C4-2B (cell line): ENCODE results near the gene SPTLC3.

Source experiments
- ZFX ChIP-seq: fragments of 450-650 bp; IDR thresholded peaks from 2 replicates; pipeline ENCODE4 v1.6.1; 2017
- TF ChIP-seq, protein P1 (sequence below): fragments of 450-650 bp; conservative IDR thresholded peaks from 2 replicates; pipeline ENCODE4 v1.5.1; 2017; ENCODE audit warnings: mild to moderate bottlenecking

GRCh38 chr20:13101706-13102105 lies 92.9 kb downstream of the SPTLC3 start:
- TF ChIP-seq, protein P1, sequence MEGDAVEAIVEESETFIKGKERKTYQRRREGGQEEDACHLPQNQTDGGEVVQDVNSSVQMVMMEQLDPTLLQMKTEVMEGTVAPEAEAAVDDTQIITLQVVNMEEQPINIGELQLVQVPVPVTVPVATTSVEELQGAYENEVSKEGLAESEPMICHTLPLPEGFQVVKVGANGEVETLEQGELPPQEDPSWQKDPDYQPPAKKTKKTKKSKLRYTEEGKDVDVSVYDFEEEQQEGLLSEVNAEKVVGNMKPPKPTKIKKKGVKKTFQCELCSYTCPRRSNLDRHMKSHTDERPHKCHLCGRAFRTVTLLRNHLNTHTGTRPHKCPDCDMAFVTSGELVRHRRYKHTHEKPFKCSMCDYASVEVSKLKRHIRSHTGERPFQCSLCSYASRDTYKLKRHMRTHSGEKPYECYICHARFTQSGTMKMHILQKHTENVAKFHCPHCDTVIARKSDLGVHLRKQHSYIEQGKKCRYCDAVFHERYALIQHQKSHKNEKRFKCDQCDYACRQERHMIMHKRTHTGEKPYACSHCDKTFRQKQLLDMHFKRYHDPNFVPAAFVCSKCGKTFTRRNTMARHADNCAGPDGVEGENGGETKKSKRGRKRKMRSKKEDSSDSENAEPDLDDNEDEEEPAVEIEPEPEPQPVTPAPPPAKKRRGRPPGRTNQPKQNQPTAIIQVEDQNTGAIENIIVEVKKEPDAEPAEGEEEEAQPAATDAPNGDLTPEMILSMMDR: no peak
- TF ChIP-seq ZFX: no peak
